ENCODE data around the gene PGM1. TPM values are rescaled to one million over a fixed set of nuclear protein-coding genes. Genes with fewer than 3 reads are reported as not detected.

PGM1 gene
- total RNA-seq, 3 donors from 2014 or later = 59.0 to 130 (median 80.1) TPM

DNA sequence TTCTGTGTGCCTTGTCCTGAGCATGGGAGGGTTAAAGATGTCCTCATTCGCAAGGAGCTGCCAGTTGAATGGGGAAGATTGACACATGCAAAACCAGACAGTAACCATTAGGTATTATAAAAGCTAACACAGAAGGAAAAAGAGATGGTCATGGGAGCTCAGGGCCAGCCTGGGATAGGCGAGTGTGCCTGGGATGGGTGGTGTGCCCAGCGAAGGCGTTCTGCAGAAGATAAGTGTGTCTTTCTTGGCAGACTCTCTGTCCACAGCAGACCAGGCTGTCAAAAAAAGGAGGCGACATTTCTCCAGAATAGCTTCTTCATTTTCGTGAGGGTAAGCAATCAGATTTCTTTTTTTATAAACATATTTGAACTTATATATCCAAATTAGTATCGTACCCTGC is 14.1 kb downstream of the PGM1 start:
- intact Hi-C loops (cut with DNase I; ENCODE audit: low total_unique reads) = no loop called here
- no peak for DNase-seq (ENCODE audit: low spot score in 2 of 2)
- Histone ChIP-seq H3K36me3 (no peaks in the 10 kb centered on the region), H3K27me3 (no peaks in the 10 kb centered on the region), H3K27ac (no peak overlapping the region), H3K9me3 (no peaks in the 10 kb centered on the region), H3K4me1 (no peaks in the 10 kb centered on the region), H3K4me3 (no peak overlapping the region)
- no peak for TF ChIP-seq POLR2A (IDR thresholded peaks at IDR 0.05)
- no peak for TF ChIP-seq CTCF (IDR thresholded peaks at IDR 0.05)
- no peak for TF ChIP-seq POLR2AphosphoS5 (IDR thresholded peaks at IDR 0.05)

DNA sequence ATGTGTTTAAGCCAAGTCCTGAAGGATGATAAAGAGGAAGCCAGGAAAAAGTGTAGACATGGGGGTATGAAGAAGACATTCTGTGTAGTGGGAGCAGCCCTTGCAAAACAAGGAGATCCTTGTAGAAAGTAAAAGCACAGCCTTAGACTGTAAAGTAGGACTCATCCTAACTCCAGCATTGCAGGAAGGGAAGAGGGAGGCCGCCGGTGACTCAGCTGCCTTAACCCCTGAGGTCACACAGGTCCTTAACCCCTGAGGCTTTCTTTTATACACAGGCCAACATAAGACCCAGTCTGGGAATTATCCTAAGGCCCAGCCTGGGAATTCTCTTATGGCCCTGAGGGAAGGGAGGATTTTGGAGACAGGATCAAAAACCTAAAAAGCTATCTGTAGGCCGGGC is 18.0 kb downstream of the PGM1 start:
- Histone ChIP-seq H3K27me3 (no peaks in the 10 kb centered on the region), H3K36me3 (no peaks in the 10 kb centered on the region), H3K27ac (no peak overlapping the region), H3K4me1 (no peaks in the 10 kb centered on the region), H3K9me3 (no peaks in the 10 kb centered on the region), H3K4me3 (no peak overlapping the region)
- TF ChIP-seq CTCF (IDR thresholded peaks at IDR 0.05) = no peak
- no peak for TF ChIP-seq POLR2A (IDR thresholded peaks at IDR 0.05)
- no peak for DNase-seq (ENCODE audit: low spot score in 2 of 2)
- intact Hi-C loops (cut with DNase I; ENCODE audit: low total_unique reads) = no loop called here

GRCh38 chr1:63612564-63612963 is 19.4 kb downstream of the PGM1 start:
- Histone ChIP-seq H3K9me3 (no peaks in the 10 kb centered on the region), H3K4me3 (no peak overlapping the region), H3K27ac (peak overlapping the region; percentile 63 to 65), H3K27me3 (no peaks in the 10 kb centered on the region), H3K4me1 (no peaks in the 10 kb centered on the region), H3K36me3 (no peaks in the 10 kb centered on the region)
- DNase-seq (ENCODE audit: low spot score in 2 of 2) = peak in 1 of 2 donors; percentile 31
- TF ChIP-seq CTCF (IDR thresholded peaks at IDR 0.05) (no peak), POLR2AphosphoS5 (IDR thresholded peaks at IDR 0.05) (peak in 1 of 3 donors; percentile 39), POLR2A (IDR thresholded peaks at IDR 0.05) (no peak)
- intact Hi-C loops (cut with DNase I; ENCODE audit: low total_unique reads) = no loop called here

DNA sequence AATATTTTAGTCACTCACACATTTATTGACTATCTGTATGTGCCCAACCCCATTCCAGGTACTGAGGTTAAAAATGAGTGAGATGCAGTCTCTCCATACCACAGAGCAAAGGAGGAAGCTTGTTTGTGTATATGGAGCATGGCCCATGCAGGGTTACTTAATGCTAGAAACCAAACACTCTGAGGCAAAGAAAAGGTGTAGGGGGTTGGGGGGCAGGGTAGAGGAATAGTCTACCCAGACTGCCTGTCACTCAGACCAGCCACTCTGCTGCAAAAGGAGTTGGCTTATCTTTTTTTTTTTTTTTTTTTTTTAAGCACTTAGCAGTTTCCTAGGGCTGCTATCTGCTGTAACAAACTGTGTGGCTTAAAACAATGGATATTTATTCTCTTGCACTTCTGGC is 19.8 kb downstream of the PGM1 start:
- TF ChIP-seq POLR2A (IDR thresholded peaks at IDR 0.05) (no peak), POLR2AphosphoS5 (IDR thresholded peaks at IDR 0.05) (no peak), CTCF (IDR thresholded peaks at IDR 0.05) (no peak)
- Histone ChIP-seq H3K4me3 (no peak overlapping the region), H3K27ac (peak overlapping the region; percentile 63 to 65), H3K27me3 (no peaks in the 10 kb centered on the region), H3K36me3 (no peaks in the 10 kb centered on the region), H3K9me3 (no peaks in the 10 kb centered on the region), H3K4me1 (no peaks in the 10 kb centered on the region)
- no peak for DNase-seq (ENCODE audit: low spot score in 2 of 2)
- intact Hi-C loops (cut with DNase I; ENCODE audit: low total_unique reads) = no loop called here

GRCh38 chr1:63615768-63616420 is 22.7 kb downstream of the PGM1 start:
- no peaks in the 10 kb centered on the region for H3K4me1 ChIP-seq
- H3K4me3 ChIP-seq = no peak overlapping the region
- DNase-seq (ENCODE audit: low spot score in 2 of 2) = peak in 1 of 2 donors; percentile 59
- intact Hi-C loops (cut with DNase I; ENCODE audit: low total_unique reads) = no loop called here
- no peak for TF ChIP-seq POLR2AphosphoS5 (IDR thresholded peaks at IDR 0.05)
- TF ChIP-seq CTCF (IDR thresholded peaks at IDR 0.05) = peak; percentile 84 to 93 (median 89)
- H3K36me3 ChIP-seq = no peaks in the 10 kb centered on the region
- H3K9me3 ChIP-seq = no peaks in the 10 kb centered on the region
- no peak overlapping the region for H3K27ac ChIP-seq
- H3K27me3 ChIP-seq = no peaks in the 10 kb centered on the region

All from breast epithelium (tissue), 4 donors.